ENCODE data around the gene FXYD3.
A peak's percentile ranks its signal among the peaks of the same experiment; 100 is the strongest.

FXYD3 gene

DNA sequence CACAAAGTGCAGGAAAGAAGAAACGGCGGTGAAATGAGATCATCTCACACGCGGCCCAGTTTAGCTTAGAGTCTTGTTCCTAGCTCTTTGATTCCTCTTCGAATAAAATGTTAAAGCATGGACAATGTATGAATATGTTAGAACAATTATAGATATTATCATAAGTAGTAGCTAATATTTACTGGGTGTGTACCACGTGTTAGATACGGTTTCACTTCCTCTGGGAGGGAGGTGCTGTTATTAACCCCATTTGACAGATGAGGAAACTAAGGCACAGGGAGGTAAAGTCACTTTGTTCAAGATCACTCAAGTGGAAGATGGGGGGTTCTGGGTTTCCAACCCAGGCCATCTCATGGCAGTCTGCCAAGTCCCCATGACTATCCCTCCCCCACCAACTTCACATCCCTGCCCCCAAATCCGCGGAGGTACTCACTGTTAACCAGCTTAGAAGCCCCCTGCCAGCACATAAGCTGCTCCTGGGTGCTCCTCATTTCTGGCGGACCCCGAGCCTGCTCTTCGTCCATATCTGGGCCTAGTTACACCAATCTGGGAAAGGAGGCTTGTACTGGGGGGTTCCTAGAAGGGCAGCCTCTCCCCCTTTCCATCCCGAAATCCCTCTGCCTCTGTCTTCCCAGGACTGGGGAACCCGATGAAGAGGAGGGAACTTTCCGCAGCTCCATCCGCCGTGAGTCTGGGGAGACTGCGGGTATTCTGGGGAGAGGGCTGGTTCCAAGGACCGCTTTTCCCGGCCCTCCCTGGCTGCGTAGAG is 26.4 kb downstream of the FXYD3 start:
- Histone ChIP-seq H3K9ac (ENCODE audit: low read depth in 1 of 2, low read length in 2 of 2) (peak overlapping the region in 1 of 2 donors; percentile 12), H3K9me3 (ENCODE audit: control insufficient read depth in 1 of 2, low read length in 2 of 2) (no peaks in the 10 kb centered on the region), H3K4me3 (ENCODE audit: low read depth in 1 of 2, low read length in 2 of 2) (peak overlapping the region; percentile 21), H3K4me1 (ENCODE audit: control insufficient read depth in 1 of 2, insufficient read depth in 2 of 2, low read length in 2 of 2) (peaks cover 13 to 14% of the 10 kb centered on the region in 2 donors), H3K27me3 (ENCODE audit: control insufficient read depth in 1 of 2, insufficient read depth in 2 of 2, low read length in 2 of 2) (peaks cover 37 to 44% of the 10 kb centered on the region in 2 donors), H3K27ac (ENCODE audit: low read depth, low read length) (no peak overlapping the region), H3K36me3 (ENCODE audit: control insufficient read depth in 1 of 2, insufficient read depth in 2 of 2, low read length in 2 of 2) (no peaks in the 10 kb centered on the region)

DNA sequence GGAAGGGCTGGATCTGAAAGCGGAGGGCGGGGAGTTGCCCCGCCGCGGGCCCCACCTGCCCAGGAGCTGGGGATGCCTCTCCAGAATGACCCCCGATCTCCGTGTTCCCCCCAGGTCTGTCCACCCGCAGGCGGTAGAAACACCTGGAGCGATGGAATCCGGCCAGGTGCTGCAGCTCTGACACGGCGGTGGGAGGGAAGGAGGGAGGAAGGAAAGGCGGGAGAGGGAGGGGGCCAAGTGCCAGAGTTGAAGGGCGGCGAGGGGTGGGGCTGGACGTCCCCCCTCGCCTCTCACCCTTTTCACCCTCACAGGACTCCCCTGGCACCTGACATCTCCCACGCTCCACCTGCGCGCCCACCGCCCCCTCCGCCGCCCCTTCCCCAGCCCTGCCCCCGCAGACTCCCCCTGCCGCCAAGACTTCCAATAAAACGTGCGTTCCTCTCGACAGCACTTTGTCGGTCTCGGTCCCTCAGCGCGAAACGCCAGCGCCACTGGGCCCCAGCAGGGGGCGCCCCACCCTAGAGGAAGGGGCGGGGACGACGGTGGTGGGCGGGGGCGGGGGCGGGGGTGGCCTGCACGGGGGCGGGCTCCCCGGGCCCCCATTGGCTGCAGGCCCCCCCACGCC is 27.1 kb downstream of the FXYD3 start:
- Histone ChIP-seq H3K9ac (ENCODE audit: low read depth in 1 of 2, low read length in 2 of 2) (no peak overlapping the region), H3K4me3 (ENCODE audit: low read depth in 1 of 2, low read length in 2 of 2) (no peak overlapping the region), H3K36me3 (ENCODE audit: control insufficient read depth in 1 of 2, insufficient read depth in 2 of 2, low read length in 2 of 2) (no peaks in the 10 kb centered on the region), H3K27ac (ENCODE audit: low read depth, low read length) (no peak overlapping the region), H3K4me1 (ENCODE audit: control insufficient read depth in 1 of 2, insufficient read depth in 2 of 2, low read length in 2 of 2) (peaks cover 12 to 13% of the 10 kb centered on the region in 2 donors), H3K27me3 (ENCODE audit: control insufficient read depth in 1 of 2, insufficient read depth in 2 of 2, low read length in 2 of 2) (peaks cover 34 to 44% of the 10 kb centered on the region in 2 donors), H3K9me3 (ENCODE audit: control insufficient read depth in 1 of 2, low read length in 2 of 2) (no peaks in the 10 kb centered on the region)

DNA sequence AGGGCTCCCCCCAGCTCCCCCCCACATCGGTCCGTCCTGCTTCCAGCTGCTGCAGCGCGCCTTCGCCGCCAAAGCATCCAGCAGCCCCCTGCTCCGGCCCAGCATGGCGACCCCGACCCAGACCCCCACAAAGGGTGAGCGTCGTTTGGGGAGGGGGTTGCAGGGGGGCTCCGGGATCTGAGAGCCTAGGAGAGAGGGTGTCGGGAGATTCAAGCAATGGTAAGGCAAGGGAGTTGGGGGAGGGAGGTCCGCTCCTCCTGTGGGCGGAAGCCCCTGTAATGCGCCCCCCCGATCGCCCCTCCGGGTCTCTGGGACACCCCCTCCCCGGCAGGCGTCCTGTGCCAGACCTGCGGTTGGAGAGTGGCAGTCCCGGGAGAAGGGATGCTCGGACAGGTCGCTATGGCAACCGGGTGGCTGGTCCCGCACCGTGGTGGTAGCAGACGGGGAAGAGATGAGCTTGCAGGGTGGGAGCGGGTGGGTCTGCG is 27.6 kb downstream of the FXYD3 start, which contains the start of gene FXYD7:
Gene FXYD7 (plus strand): TSS at position 25 of the 485 bp plus-strand sequence. CDS start 79 bp downstream, at position 104.
- Histone ChIP-seq H3K36me3 (ENCODE audit: control insufficient read depth in 1 of 2, insufficient read depth in 2 of 2, low read length in 2 of 2) (no peaks in the 10 kb centered on the region), H3K4me1 (ENCODE audit: control insufficient read depth in 1 of 2, insufficient read depth in 2 of 2, low read length in 2 of 2) (peaks cover 12 to 13% of the 10 kb centered on the region in 2 donors), H3K27me3 (ENCODE audit: control insufficient read depth in 1 of 2, insufficient read depth in 2 of 2, low read length in 2 of 2) (peaks cover 29 to 38% of the 10 kb centered on the region in 2 donors), H3K9me3 (ENCODE audit: control insufficient read depth in 1 of 2, low read length in 2 of 2) (no peaks in the 10 kb centered on the region), H3K4me3 (ENCODE audit: low read depth in 1 of 2, low read length in 2 of 2) (no peak within 1 kb of the TSS), H3K9ac (ENCODE audit: low read depth in 1 of 2, low read length in 2 of 2) (peak within 1 kb of the TSS in 1 of 2 donors; percentile 12), H3K27ac (ENCODE audit: low read depth, low read length) (no peak within 1 kb of the TSS)

- peaks cover 12 to 13% of the 10 kb centered on the region in 2 donors for H3K4me1 ChIP-seq (ENCODE audit: control insufficient read depth in 1 of 2, insufficient read depth in 2 of 2, low read length in 2 of 2)
- H3K9ac ChIP-seq (ENCODE audit: low read depth in 1 of 2, low read length in 2 of 2): no peak overlapping the region
- peaks cover 26 to 37% of the 10 kb centered on the region in 2 donors for H3K27me3 ChIP-seq (ENCODE audit: control insufficient read depth in 1 of 2, insufficient read depth in 2 of 2, low read length in 2 of 2)
- H3K4me3 ChIP-seq (ENCODE audit: low read depth in 1 of 2, low read length in 2 of 2): no peak overlapping the region
- no peak overlapping the region for H3K27ac ChIP-seq (ENCODE audit: low read depth, low read length)
- no peaks in the 10 kb centered on the region for H3K9me3 ChIP-seq (ENCODE audit: control insufficient read depth in 1 of 2, low read length in 2 of 2)
- H3K36me3 ChIP-seq (ENCODE audit: control insufficient read depth in 1 of 2, insufficient read depth in 2 of 2, low read length in 2 of 2): no peaks in the 10 kb centered on the region
These were observed 28.2 kb downstream of the FXYD3 start for GRCh38 chr19:35143818-35144217.

DNA sequence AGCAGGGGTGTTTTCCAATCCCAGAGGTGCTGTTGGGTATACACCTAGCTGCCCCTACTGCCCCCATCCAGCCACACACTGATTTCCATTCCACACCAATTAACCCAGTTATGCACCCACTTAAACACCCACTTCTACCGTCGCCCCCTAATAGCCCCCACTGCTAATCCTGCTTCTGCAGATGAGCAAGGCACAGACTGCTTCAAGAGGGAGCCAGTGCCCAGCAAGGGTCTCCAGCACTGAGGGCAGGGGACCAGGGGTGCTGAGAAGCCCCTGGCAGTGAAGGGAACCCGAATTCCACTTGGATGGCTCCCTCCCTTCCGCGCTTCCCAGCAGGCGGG is 28.6 kb downstream of the FXYD3 start:
- H3K4me1 ChIP-seq (ENCODE audit: control insufficient read depth in 1 of 2, insufficient read depth in 2 of 2, low read length in 2 of 2): peaks cover 12 to 13% of the 10 kb centered on the region in 2 donors
- no peaks in the 10 kb centered on the region for H3K36me3 ChIP-seq (ENCODE audit: control insufficient read depth in 1 of 2, insufficient read depth in 2 of 2, low read length in 2 of 2)
- peaks cover 23 to 37% of the 10 kb centered on the region in 2 donors for H3K27me3 ChIP-seq (ENCODE audit: control insufficient read depth in 1 of 2, insufficient read depth in 2 of 2, low read length in 2 of 2)
- no peaks in the 10 kb centered on the region for H3K9me3 ChIP-seq (ENCODE audit: control insufficient read depth in 1 of 2, low read length in 2 of 2)
- H3K4me3 ChIP-seq (ENCODE audit: low read depth in 1 of 2, low read length in 2 of 2): no peak overlapping the region
- H3K9ac ChIP-seq (ENCODE audit: low read depth in 1 of 2, low read length in 2 of 2): no peak overlapping the region
- no peak overlapping the region for H3K27ac ChIP-seq (ENCODE audit: low read depth, low read length)

DNA sequence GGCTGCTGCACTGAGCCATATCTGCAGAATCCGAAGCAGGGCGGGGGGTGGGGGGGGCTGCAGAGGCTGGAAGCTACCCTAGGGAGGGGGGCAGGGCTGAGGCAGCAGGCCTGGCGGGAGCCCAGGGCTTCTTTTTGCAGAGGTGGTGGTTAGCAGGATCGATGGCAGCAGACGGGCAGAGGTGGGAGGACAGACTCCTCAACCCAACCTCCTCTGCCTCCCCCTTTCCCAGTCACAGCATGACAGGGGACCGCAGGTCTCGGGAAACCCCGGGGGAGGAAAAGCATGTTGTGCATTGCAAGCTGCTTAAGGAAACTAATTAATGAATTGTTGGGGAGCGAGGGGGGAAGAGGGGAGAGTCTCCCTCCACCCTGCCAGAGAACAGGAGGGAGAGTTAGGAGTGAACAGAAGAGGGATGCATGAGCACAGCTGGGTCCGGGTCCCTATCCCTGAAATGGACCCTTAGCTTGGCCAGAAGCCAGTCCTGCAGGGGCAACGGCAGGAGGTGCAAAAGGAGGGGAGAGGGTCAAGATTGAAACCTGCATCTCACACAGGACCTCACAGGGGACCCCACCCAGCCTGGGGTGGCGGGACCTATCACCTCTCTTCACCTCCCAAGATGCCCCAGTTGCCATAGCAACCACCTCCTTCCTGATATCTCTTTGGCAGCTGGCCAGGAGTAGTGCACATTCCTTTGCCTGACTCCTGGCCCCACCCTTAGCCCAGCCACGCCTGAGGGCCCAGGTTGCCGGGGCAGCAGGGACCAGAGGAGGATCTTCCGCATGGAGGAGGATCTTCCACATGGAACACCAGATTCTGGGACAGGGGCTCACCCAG is 29.2 kb downstream of the FXYD3 start:
- no peaks in the 10 kb centered on the region for H3K9me3 ChIP-seq (ENCODE audit: control insufficient read depth in 1 of 2, low read length in 2 of 2)
- H3K27ac ChIP-seq (ENCODE audit: low read depth, low read length): no peak overlapping the region
- no peaks in the 10 kb centered on the region for H3K36me3 ChIP-seq (ENCODE audit: control insufficient read depth in 1 of 2, insufficient read depth in 2 of 2, low read length in 2 of 2)
- H3K27me3 ChIP-seq (ENCODE audit: control insufficient read depth in 1 of 2, insufficient read depth in 2 of 2, low read length in 2 of 2): peaks cover 20 to 35% of the 10 kb centered on the region in 2 donors
- no peak overlapping the region for H3K4me3 ChIP-seq (ENCODE audit: low read depth in 1 of 2, low read length in 2 of 2)
- H3K4me1 ChIP-seq (ENCODE audit: control insufficient read depth in 1 of 2, insufficient read depth in 2 of 2, low read length in 2 of 2): peaks cover 12 to 13% of the 10 kb centered on the region in 2 donors
- no peak overlapping the region for H3K9ac ChIP-seq (ENCODE audit: low read depth in 1 of 2, low read length in 2 of 2)

GRCh38 chr19:35146746-35147459 is 31.3 kb downstream of the FXYD3 start:
- Histone ChIP-seq H3K4me3 (ENCODE audit: low read depth in 1 of 2, low read length in 2 of 2) (no peak overlapping the region), H3K9me3 (ENCODE audit: control insufficient read depth in 1 of 2, low read length in 2 of 2) (no peaks in the 10 kb centered on the region), H3K9ac (ENCODE audit: low read depth in 1 of 2, low read length in 2 of 2) (no peak overlapping the region), H3K27me3 (ENCODE audit: control insufficient read depth in 1 of 2, insufficient read depth in 2 of 2, low read length in 2 of 2) (peaks cover 12 to 27% of the 10 kb centered on the region in 2 donors), H3K27ac (ENCODE audit: low read depth, low read length) (no peak overlapping the region), H3K4me1 (ENCODE audit: control insufficient read depth in 1 of 2, insufficient read depth in 2 of 2, low read length in 2 of 2) (peaks cover 4 to 7% of the 10 kb centered on the region in 2 donors), H3K36me3 (ENCODE audit: control insufficient read depth in 1 of 2, insufficient read depth in 2 of 2, low read length in 2 of 2) (no peaks in the 10 kb centered on the region)

- peaks cover 9 to 18% of the 10 kb centered on the region in 2 donors for H3K27me3 ChIP-seq (ENCODE audit: control insufficient read depth in 1 of 2, insufficient read depth in 2 of 2, low read length in 2 of 2)
- no peak overlapping the region for H3K9ac ChIP-seq (ENCODE audit: low read depth in 1 of 2, low read length in 2 of 2)
- no peak overlapping the region for H3K4me3 ChIP-seq (ENCODE audit: low read depth in 1 of 2, low read length in 2 of 2)
- H3K4me1 ChIP-seq (ENCODE audit: control insufficient read depth in 1 of 2, insufficient read depth in 2 of 2, low read length in 2 of 2): peaks cover 0 to 7% of the 10 kb centered on the region in 2 donors
- no peaks in the 10 kb centered on the region for H3K36me3 ChIP-seq (ENCODE audit: control insufficient read depth in 1 of 2, insufficient read depth in 2 of 2, low read length in 2 of 2)
- H3K9me3 ChIP-seq (ENCODE audit: control insufficient read depth in 1 of 2, low read length in 2 of 2): no peaks in the 10 kb centered on the region
- no peak overlapping the region for H3K27ac ChIP-seq (ENCODE audit: low read depth, low read length)
These were observed 33.8 kb downstream of the FXYD3 start for GRCh38 chr19:35149463-35149862.

DNA sequence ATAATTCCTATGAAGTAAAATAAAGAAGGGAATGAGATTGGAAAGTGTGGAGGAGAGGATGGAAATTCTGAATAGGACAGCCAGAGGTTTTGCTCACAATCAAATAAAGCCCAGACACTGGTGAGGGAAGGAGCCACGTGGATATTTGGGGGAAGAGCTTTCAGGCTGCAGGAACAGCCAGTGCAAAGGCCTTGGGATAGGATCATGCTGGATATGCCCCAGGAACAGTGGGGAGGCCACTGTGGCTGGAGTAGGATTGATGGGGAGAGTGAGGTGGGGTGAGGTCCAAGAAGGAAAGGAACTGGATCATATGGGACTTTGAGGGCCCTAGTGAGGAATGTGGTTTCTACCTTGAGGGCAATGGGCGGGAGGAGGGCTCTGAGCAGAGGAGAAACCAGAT is 34.8 kb downstream of the FXYD3 start:
- H3K27me3 ChIP-seq (ENCODE audit: control insufficient read depth in 1 of 2, insufficient read depth in 2 of 2, low read length in 2 of 2): peaks cover 13 to 20% of the 10 kb centered on the region in 2 donors
- no peaks in the 10 kb centered on the region for H3K9me3 ChIP-seq (ENCODE audit: control insufficient read depth in 1 of 2, low read length in 2 of 2)
- H3K36me3 ChIP-seq (ENCODE audit: control insufficient read depth in 1 of 2, insufficient read depth in 2 of 2, low read length in 2 of 2): no peaks in the 10 kb centered on the region
- no peak overlapping the region for H3K9ac ChIP-seq (ENCODE audit: low read depth in 1 of 2, low read length in 2 of 2)
- H3K4me1 ChIP-seq (ENCODE audit: control insufficient read depth in 1 of 2, insufficient read depth in 2 of 2, low read length in 2 of 2): peaks cover 2 to 15% of the 10 kb centered on the region in 2 donors
- no peak overlapping the region for H3K4me3 ChIP-seq (ENCODE audit: low read depth in 1 of 2, low read length in 2 of 2)
- H3K27ac ChIP-seq (ENCODE audit: low read depth, low read length): no peak overlapping the region

All from duodenal mucosa (tissue), 2 donors.